ENCODE data around the gene MEGF6. TPM values are rescaled to one million over a fixed set of nuclear protein-coding genes. Genes with fewer than 3 reads are reported as not detected.

Gene MEGF6
- total RNA-seq, 1 donor from 2014 or later, result 209 TPM

- H3K9me3 Mint-ChIP-seq, result no peaks in the 10 kb centered on the region
- H3K27ac Mint-ChIP-seq, result no peak overlapping the region
- DNase-seq (ENCODE audit: low spot score in 2 of 2, unreplicated experiment in 2 of 2), result no peak
- H3K27me3 Mint-ChIP-seq (ENCODE audit: low read depth), result peaks cover 84% of the 10 kb centered on the region
- H3K4me1 Mint-ChIP-seq, result no peaks in the 10 kb centered on the region
- TF ChIP-seq CTCF (IDR thresholded peaks at IDR 0.05; ENCODE audit: unreplicated experiment), result no peak
- no peaks in the 10 kb centered on the region for H3K36me3 Mint-ChIP-seq
- no peak overlapping the region for H3K4me3 Mint-ChIP-seq
Observed at GRCh38 chr1:3657096-3657475, 45.8 kb upstream of the MEGF6 start.

DNA sequence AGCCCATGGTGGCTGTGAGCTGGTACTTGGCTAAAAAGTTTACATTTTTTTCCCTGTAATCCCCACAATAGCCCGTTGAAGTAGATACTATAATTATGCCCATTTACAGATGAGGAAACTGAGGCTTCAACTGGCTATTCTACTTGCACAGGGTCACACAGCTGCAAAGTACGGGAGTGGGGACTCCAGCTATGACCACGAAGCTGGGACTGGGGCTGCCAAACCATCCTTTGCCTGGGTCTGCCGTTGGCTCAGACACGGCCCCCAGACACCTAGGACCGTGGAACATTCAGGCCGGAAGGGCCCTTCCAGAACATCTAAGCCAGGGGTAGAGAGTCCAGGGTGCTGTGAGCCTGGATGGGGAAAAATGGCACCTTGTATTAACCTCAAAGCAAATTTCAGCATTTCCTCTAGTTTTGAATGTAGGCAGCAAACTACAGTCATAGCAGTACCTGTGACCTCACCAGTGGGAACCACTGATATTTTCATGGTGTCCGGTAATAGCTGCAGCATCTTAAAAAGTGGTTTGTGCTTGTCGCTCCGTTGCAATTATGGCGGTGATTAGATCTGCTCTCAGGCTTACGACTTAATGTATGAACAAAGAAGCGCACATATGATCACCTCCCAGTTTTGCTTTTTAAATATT lies 45.3 kb upstream of the MEGF6 start:
- no peak for DNase-seq (ENCODE audit: low spot score in 2 of 2, unreplicated experiment in 2 of 2)
- Mint-ChIP-seq H3K36me3 (no peaks in the 10 kb centered on the region), H3K4me3 (no peak overlapping the region), H3K4me1 (no peaks in the 10 kb centered on the region), H3K27me3 (ENCODE audit: low read depth) (peaks cover 84% of the 10 kb centered on the region), H3K27ac (no peak overlapping the region), H3K9me3 (no peaks in the 10 kb centered on the region)
- no peak for TF ChIP-seq CTCF (IDR thresholded peaks at IDR 0.05; ENCODE audit: unreplicated experiment)

- H3K4me1 Mint-ChIP-seq, result peaks cover 5% of the 10 kb centered on the region
- TF ChIP-seq CTCF (IDR thresholded peaks at IDR 0.05; ENCODE audit: unreplicated experiment), result no peak
- H3K27me3 Mint-ChIP-seq (ENCODE audit: low read depth), result peaks cover 85% of the 10 kb centered on the region
- no peak overlapping the region for H3K27ac Mint-ChIP-seq
- no peak overlapping the region for H3K4me3 Mint-ChIP-seq
- no peaks in the 10 kb centered on the region for H3K36me3 Mint-ChIP-seq
- no peaks in the 10 kb centered on the region for H3K9me3 Mint-ChIP-seq
- DNase-seq (ENCODE audit: low spot score in 2 of 2, unreplicated experiment in 2 of 2), result no peak
Observed at GRCh38 chr1:3654549-3655281, 43.4 kb upstream of the MEGF6 start.

DNA sequence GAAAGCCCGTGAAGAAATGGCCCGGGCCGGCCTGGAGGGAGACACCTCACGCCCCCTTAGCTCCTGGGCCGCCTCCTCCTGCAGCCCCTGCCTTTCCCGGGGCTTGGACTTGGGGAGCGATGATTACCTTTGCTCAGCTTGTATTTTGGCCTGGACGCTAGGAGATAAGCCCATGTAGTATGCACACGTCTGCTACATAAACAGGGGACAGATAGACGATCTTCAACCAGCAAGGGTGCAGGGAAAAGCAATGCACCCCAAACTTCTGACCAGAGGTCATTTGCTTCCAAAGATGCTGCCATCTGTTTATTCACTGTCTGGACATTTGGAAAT lies 41.9 kb upstream of the MEGF6 start:
- H3K36me3 Mint-ChIP-seq, result no peaks in the 10 kb centered on the region
- DNase-seq (ENCODE audit: low spot score in 2 of 2, unreplicated experiment in 2 of 2), result no peak
- peak overlapping the region; percentile 0 for H3K4me3 Mint-ChIP-seq
- H3K9me3 Mint-ChIP-seq, result no peaks in the 10 kb centered on the region
- no peak overlapping the region for H3K27ac Mint-ChIP-seq
- H3K4me1 Mint-ChIP-seq, result peaks cover 16% of the 10 kb centered on the region
- peaks cover 75% of the 10 kb centered on the region for H3K27me3 Mint-ChIP-seq (ENCODE audit: low read depth)
- TF ChIP-seq CTCF (IDR thresholded peaks at IDR 0.05; ENCODE audit: unreplicated experiment), result no peak

DNA sequence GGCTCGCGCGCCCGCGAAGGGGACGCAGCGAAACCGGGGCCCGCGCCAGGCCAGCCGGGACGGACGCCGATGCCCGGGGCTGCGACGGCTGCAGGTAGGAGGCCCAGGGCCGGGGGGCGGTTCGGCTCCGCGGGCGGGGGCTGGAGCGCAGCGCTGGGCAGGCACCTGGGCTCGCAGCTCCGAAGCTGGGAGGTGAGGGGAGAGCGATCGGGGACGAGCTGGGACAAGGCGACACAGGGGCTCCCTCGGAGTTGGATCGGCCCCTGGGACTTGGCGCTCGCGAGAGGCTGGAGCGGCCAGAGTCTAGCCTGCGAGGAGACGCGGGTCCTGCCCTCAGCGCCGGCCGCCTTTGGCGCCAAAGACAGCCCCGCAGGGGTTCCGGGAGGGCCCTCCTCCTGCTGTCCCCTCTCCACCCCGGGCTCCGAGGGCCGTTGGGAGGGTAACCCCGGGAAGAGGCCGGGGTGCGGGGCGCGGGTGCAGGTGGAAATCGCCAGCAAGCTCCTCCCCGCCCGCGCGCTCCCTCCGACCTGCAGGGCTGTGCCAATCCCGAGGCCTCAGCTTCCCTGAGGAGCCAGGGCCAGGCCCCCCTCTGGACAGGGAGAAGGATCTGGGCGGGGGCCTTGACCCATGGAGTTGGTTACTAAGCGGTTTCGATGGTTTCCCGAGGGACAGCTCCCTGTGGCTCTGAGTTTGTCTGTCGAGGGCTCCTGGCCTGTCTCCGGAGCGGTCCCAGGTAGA lies 41.4 kb upstream of the MEGF6 start:
- H3K27me3 Mint-ChIP-seq (ENCODE audit: low read depth), result peaks cover 69% of the 10 kb centered on the region
- H3K36me3 Mint-ChIP-seq, result no peaks in the 10 kb centered on the region
- no peak overlapping the region for H3K27ac Mint-ChIP-seq
- no peak for DNase-seq (ENCODE audit: low spot score in 2 of 2, unreplicated experiment in 2 of 2)
- H3K4me1 Mint-ChIP-seq, result peaks cover 17% of the 10 kb centered on the region
- no peaks in the 10 kb centered on the region for H3K9me3 Mint-ChIP-seq
- H3K4me3 Mint-ChIP-seq, result peak overlapping the region; percentile 30
- TF ChIP-seq CTCF (IDR thresholded peaks at IDR 0.05; ENCODE audit: unreplicated experiment), result no peak
